Neuronal stem cell (in vitro differentiated cells): Measurements from ENCODE around the gene TSPAN14.

ENCODE experiments used
- DNase-seq: peaks from one replicate; pipeline ENCODE4 v3.0.0-alpha.2; 2013; ENCODE audit warnings: low spot score
- H2AFZ ChIP-seq: one replicate; pipeline ENCODE4 v1.6.1; 2013; ENCODE audit warnings: mild to moderate bottlenecking, low read length, inconsistent platforms
- H2AK5ac ChIP-seq: 2 replicates; pipeline ENCODE4 v1.6.1; 2013; ENCODE audit warnings: low read depth, mild to moderate bottlenecking, inconsistent platforms, low read length, moderate library complexity, mixed read lengths
- H2BK120ac ChIP-seq: 2 replicates; pipeline ENCODE4 v1.6.1; 2013; ENCODE audit warnings: low read depth, mild to moderate bottlenecking, inconsistent platforms, low read length, moderate library complexity, mixed read lengths
- H2BK12ac ChIP-seq: one replicate; pipeline ENCODE4 v1.6.1; 2013; ENCODE audit warnings: low read length, inconsistent platforms
- H2BK15ac ChIP-seq: 2 replicates; pipeline ENCODE4 v1.6.1; 2013; ENCODE audit warnings: mild to moderate bottlenecking, low read length, inconsistent platforms, mixed read lengths
- H2BK5ac ChIP-seq: one replicate; pipeline ENCODE4 v1.6.1; 2013; ENCODE audit warnings: inconsistent platforms, mild to moderate bottlenecking, low read length, moderate library complexity
- H3K14ac ChIP-seq: one replicate; pipeline ENCODE4 v1.6.1; 2013; ENCODE audit warnings: low read length, inconsistent platforms
- H3K18ac ChIP-seq: 2 replicates; pipeline ENCODE4 v1.6.1; 2013; ENCODE audit warnings: low read length, inconsistent platforms
- H3K23ac ChIP-seq: 2 replicates; pipeline ENCODE4 v1.6.1; 2013; ENCODE audit warnings: low read depth, mild to moderate bottlenecking, mixed read lengths, low read length, inconsistent platforms; ENCODE audit not compliant: poor library complexity
- H3K27ac ChIP-seq: replicated peaks from 3 replicates; pipeline ENCODE4 v1.5.1; 2013; ENCODE audit warnings: low read length, inconsistent platforms
- H3K27me3 ChIP-seq, 3 experiments: 2 replicates each; pipeline ENCODE4 v1.6.1; 2013; ENCODE audit warnings: low read length in 3 of 3, mild to moderate bottlenecking in 2 of 3, inconsistent platforms in 1 of 3, low read depth in 1 of 3, mixed read lengths in 1 of 3, moderate library complexity in 1 of 3; ENCODE audit not compliant: control insufficient read depth in 3 of 3, insufficient read depth in 3 of 3
- H3K36me3 ChIP-seq, 2 donors: replicated peaks in 1 of 2; 2 replicates each; pipeline ENCODE4 v1.6.1; 2013; ENCODE audit warnings: low read length in 2 of 2; ENCODE audit not compliant: control insufficient read depth in 2 of 2, insufficient read depth in 2 of 2
- H3K4ac ChIP-seq: 2 replicates; pipeline ENCODE4 v1.6.1; 2013; ENCODE audit warnings: inconsistent platforms, mild to moderate bottlenecking, low read length, moderate library complexity
- H3K4me1 ChIP-seq, 2 donors: 1 replicate in 1 of 2; 2 replicates in 1 of 2; pipeline ENCODE4 v1.6.1; 2013; ENCODE audit warnings: low read length in 2 of 2, low read depth in 1 of 2; ENCODE audit not compliant: control insufficient read depth in 2 of 2, insufficient read depth in 1 of 2
- H3K4me2 ChIP-seq: one replicate; pipeline ENCODE4 v1.6.1; 2013; ENCODE audit warnings: mild to moderate bottlenecking, low read length, inconsistent platforms; ENCODE audit not compliant: insufficient read depth, poor library complexity, severe bottlenecking
- H3K4me3 ChIP-seq, 2 donors: 2 replicates each; pipeline ENCODE4 v1.5.1; 2013; ENCODE audit warnings: low read length in 2 of 2, mild to moderate bottlenecking in 2 of 2, inconsistent platforms in 1 of 2, moderate library complexity in 1 of 2
- H3K79me1 ChIP-seq: one replicate; pipeline ENCODE4 v1.6.1; 2013; ENCODE audit warnings: low read depth, mild to moderate bottlenecking, inconsistent platforms, low read length, moderate library complexity
- H3K9ac ChIP-seq: one replicate; pipeline ENCODE4 v1.6.1; 2013; ENCODE audit warnings: mild to moderate bottlenecking, low read depth, low read length, inconsistent platforms; ENCODE audit not compliant: poor library complexity
- H3K9me3 ChIP-seq, 2 donors: replicated peaks in 1 of 2; 2 replicates each; pipeline versions ENCODE3 to v1.6.1; 2013; ENCODE audit warnings: low read length in 2 of 2, mild to moderate bottlenecking in 2 of 2, inconsistent platforms in 1 of 2, low read depth in 1 of 2, mixed read lengths in 1 of 2, moderate library complexity in 1 of 2; ENCODE audit not compliant: control insufficient read depth in 2 of 2, insufficient read depth in 1 of 2
- H4K8ac ChIP-seq: one replicate; pipeline ENCODE4 v1.6.1; 2013; ENCODE audit warnings: low read depth, mild to moderate bottlenecking, inconsistent platforms, low read length, moderate library complexity
- H4K91ac ChIP-seq: one replicate; pipeline ENCODE4 v1.6.1; 2013; ENCODE audit warnings: low read length, low read depth, mild to moderate bottlenecking, inconsistent platforms; ENCODE audit not compliant: poor library complexity
- WGBS, 2 donors: extraction: QIAGEN DNeasy Blood & Tissue Kit; methylation state at CpG; one replicate each; pipeline ENCODE4 v1.1.7; 2013; ENCODE audit warnings: missing lambda C conversion rate in 2 of 2, mixed read lengths in 1 of 2; ENCODE audit not compliant: insufficient read length in 2 of 2, insufficient replicate concordance in 1 of 2; ENCODE audit errors: extremely low coverage in 2 of 2; 5-methylcytosine and 5-hydroxymethylcytosine counted together

The TSPAN14 gene

DNA sequence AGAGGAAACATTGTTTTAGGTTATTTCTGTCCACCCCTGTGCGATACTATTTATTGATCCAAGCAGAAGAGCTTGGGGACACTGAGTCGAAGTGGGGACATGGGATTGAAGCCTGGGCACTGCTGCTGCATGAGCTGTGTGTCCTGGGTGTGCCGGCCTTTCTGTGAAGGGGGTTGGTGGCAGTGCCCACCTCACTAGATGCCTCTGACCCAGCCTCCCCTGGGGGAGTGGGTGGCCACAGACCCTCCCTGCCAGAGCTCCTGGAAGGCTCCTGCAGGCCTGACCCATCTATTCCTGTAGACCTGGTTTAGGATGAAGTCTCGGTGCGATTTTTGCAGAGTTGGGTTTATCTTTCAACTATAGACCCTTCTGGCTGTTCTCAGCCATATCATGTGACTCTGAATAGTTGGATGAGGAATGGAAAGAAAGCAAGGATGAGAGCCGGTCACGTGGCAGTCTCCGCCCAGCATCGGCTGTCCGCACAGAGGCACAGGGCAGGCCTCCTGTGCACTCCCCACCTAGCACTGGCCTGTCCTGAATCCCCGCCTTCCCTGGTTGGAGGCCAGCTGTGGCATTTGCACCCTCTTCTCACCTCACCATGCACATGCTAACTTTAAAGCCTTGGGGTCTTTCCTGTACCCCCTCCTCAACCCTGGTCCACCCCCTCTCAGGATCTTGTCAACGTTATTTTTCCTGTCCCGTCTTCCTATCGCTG, 66.0 kb downstream of the TSPAN14 start:
- Histone ChIP-seq H2BK12ac (no peak overlapping the region), H3K36me3 (peaks cover 38 to 77% of the 10 kb centered on the region in 2 donors), H3K4me3 (no peak overlapping the region), H3K27ac (no peak overlapping the region), H3K9me3 (peaks cover 0 to 2% of the 10 kb centered on the region in 2 donors), H3K4me2 (no peak overlapping the region), H4K91ac (no peak overlapping the region), H3K27me3 (no peaks in the 10 kb centered on the region), H3K79me1 (peaks cover 6% of the 10 kb centered on the region), H2BK5ac (no peak overlapping the region), H3K9ac (peak overlapping the region; percentile 0), H2BK120ac (no peak overlapping the region), H3K4ac (no peak overlapping the region), H2BK15ac (no peak overlapping the region), H3K4me1 (no peaks in the 10 kb centered on the region), H3K18ac (peak overlapping the region; percentile 5), H2AFZ (no peak overlapping the region), H3K23ac (no peak overlapping the region), H3K14ac (no peak overlapping the region), H4K8ac (no peak overlapping the region), H2AK5ac (no peak overlapping the region)
- no CpG with 5 or more reads among the region's 14 CpGs for WGBS, 2 donors
- no peak for DNase-seq

DNA sequence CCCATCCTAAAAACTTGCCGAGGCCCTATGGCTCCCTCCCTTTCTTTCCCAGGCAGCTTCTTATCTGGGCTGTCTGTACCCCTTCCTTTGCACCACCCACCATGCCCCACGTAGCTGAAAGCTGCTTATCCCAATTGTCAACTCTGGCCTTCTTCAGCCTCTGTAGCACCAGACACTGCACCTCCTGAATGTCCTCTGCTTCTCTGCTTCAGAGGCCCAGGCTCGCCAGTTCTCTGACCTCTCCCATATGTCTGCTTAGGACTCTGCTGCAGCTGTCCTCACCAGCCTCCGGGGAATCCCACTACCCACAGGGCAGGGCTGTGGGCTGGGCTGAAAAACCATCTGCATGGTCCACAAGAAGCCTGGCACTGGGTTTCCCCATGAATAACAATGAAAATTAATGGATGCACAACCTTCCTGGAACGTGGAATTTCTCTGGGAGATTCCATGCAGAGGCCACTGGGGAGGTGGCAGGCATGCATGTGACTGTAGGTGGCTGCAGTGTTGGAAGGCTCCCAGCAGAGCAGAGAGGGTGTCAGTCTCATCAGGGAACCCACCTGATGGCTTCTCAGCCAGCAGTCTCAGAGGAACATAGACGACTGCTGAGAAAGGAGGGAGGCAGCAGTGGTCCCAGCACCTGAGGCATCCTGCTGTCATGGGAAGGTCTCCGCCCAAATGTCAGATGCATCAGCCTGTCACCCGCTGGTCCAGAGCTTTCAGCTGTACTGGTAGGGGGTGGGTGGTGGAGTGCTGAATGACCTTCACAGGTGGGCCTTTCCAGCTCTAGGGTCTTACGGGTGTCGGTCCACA, 66.8 kb downstream of the TSPAN14 start:
- WGBS, 2 donors, result no CpG with 5 or more reads among the region's 10 CpGs
- H3K27me3 ChIP-seq, result no peaks in the 10 kb centered on the region
- no peak overlapping the region for H3K4ac ChIP-seq
- no peak overlapping the region for H4K8ac ChIP-seq
- H3K18ac ChIP-seq, result no peak overlapping the region
- no peak overlapping the region for H2BK120ac ChIP-seq
- no peak overlapping the region for H3K4me2 ChIP-seq
- H2BK5ac ChIP-seq, result no peak overlapping the region
- no peak overlapping the region for H2BK15ac ChIP-seq
- H3K79me1 ChIP-seq, result peaks cover 6% of the 10 kb centered on the region
- peaks cover 0 to 2% of the 10 kb centered on the region in 2 donors for H3K9me3 ChIP-seq
- H4K91ac ChIP-seq, result no peak overlapping the region
- no peak overlapping the region for H3K23ac ChIP-seq
- H3K36me3 ChIP-seq, result peaks cover 32 to 69% of the 10 kb centered on the region in 2 donors
- no peak for DNase-seq
- no peak overlapping the region for H2BK12ac ChIP-seq
- no peak overlapping the region for H3K4me3 ChIP-seq
- no peak overlapping the region for H3K14ac ChIP-seq
- no peaks in the 10 kb centered on the region for H3K4me1 ChIP-seq
- H2AFZ ChIP-seq, result no peak overlapping the region
- no peak overlapping the region for H3K27ac ChIP-seq
- no peak overlapping the region for H2AK5ac ChIP-seq
- H3K9ac ChIP-seq, result no peak overlapping the region

DNA sequence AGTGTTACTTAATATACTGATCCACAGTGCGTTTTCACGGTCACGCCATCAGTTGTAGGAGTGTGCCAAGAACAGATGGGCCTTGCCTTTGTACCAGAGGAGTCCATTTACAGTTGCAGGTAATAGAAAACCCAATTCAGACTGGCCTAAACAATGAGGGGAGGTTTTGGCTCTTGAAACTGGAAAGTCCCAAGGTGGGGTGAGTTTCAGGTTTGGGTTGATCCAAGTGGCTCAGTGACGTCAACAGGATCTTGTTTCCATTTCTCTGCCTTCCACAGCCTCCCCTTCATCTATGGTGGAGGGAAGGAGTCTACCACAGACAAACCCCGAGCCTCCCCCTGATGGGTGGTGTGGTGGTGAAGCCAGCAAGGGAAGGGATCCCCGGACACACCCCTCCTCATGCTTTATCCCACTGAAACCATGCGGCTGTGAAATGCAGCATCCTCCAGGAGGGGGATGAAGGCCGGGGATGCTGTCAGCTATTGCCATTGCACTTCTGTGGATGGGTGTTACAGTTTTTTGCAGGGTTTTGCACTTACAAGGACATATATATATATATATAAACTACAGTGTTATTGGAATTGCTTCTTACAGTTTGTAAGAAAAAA, 68.8 kb downstream of the TSPAN14 start:
- WGBS, 2 donors, result no CpG with 5 or more reads among the region's 8 CpGs
- Histone ChIP-seq H2AFZ (no peak overlapping the region), H2BK15ac (no peak overlapping the region), H2BK120ac (no peak overlapping the region), H2AK5ac (no peak overlapping the region), H3K36me3 (peaks cover 20 to 49% of the 10 kb centered on the region in 2 donors), H3K18ac (no peak overlapping the region), H4K91ac (no peak overlapping the region), H3K23ac (peak overlapping the region; percentile 17), H3K79me1 (peaks cover 5% of the 10 kb centered on the region), H3K14ac (no peak overlapping the region), H2BK5ac (no peak overlapping the region), H3K9me3 (peaks cover 0 to 2% of the 10 kb centered on the region in 2 donors), H3K4me3 (no peak overlapping the region), H3K4me2 (no peak overlapping the region), H4K8ac (no peak overlapping the region), H3K27me3 (no peaks in the 10 kb centered on the region), H3K9ac (no peak overlapping the region), H3K27ac (no peak overlapping the region), H3K4me1 (no peaks in the 10 kb centered on the region), H3K4ac (no peak overlapping the region), H2BK12ac (no peak overlapping the region)
- no peak for DNase-seq

DNA sequence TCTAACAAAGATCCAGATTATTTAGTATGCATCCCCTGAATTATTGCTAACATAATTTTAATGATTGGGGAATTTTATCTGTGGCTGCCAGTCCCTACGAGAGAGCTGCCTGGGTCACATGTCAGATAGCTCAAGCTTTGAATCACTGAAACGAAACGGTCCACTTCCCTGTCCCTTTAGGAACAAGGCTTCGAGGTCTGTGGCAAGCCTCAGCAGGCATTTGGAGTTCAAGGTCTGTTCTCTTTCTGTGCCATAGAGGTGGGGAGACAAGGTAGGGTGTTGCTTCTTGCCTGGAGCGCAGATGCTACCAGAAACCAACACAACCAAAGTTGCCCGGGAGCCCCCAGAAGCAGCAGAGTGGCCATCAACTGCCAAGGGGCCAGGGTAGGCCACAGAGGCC, 69.7 kb downstream of the TSPAN14 start:
- WGBS, 2 donors, result no CpG with 5 or more reads among the region's 6 CpGs
- H3K4ac ChIP-seq, result no peak overlapping the region

More for the DNA sequence above, 69.7 kb downstream of the TSPAN14 start:
- Histone ChIP-seq H4K8ac (no peak overlapping the region), H3K4me1 (no peaks in the 10 kb centered on the region), H3K23ac (no peak overlapping the region), H3K27ac (no peak overlapping the region), H2BK15ac (no peak overlapping the region), H3K4me2 (no peak overlapping the region), H3K79me1 (no peaks in the 10 kb centered on the region), H4K91ac (no peak overlapping the region), H3K9me3 (peaks cover 0 to 2% of the 10 kb centered on the region in 2 donors), H3K27me3 (no peaks in the 10 kb centered on the region), H3K18ac (peak overlapping the region; percentile 72), H2AFZ (no peak overlapping the region), H3K9ac (peak overlapping the region; percentile 14), H2BK120ac (no peak overlapping the region), H3K36me3 (peaks cover 12 to 40% of the 10 kb centered on the region in 2 donors), H3K4me3 (no peak overlapping the region), H3K14ac (no peak overlapping the region), H2BK5ac (peak overlapping the region; percentile 83), H2AK5ac (no peak overlapping the region), H2BK12ac (no peak overlapping the region)
- no peak for DNase-seq
